Smooth muscle cell (in vitro differentiated cells): Measurements from ENCODE around the gene KLK11. TPM values are rescaled to one million over a fixed set of nuclear protein-coding genes. Genes with fewer than 3 reads are reported as not detected.

Experiments used
- DNase-seq: peaks from one replicate; lab custom pipeline; 2025; ENCODE audit not compliant: unreplicated experiment; lab: John Stamatoyannopoulos, UW
- H2AFZ ChIP-seq: fragments of 200-600 bp; sonication (generic); 2 replicates; pipeline ENCODE4 v1.6.0; 2016; ENCODE audit warnings: antibody characterized with exemption, low read depth, mild to moderate bottlenecking
- H3F3A ChIP-seq: fragments of 200-600 bp; sonication (generic); 2 replicates; pipeline ENCODE4 v1.6.0; 2017; ENCODE audit warnings: antibody characterized with exemption, low read depth
- H3K27ac ChIP-seq: fragments of 200-600 bp; sonication (generic); 2 replicates; pipeline ENCODE4 v1.5.1; 2016; ENCODE audit warnings: low read depth, mild to moderate bottlenecking
- H3K27me3 ChIP-seq: fragments of 200-600 bp; sonication (generic); 2 replicates; pipeline ENCODE4 v1.6.1; 2016; ENCODE audit warnings: low read depth, mild to moderate bottlenecking
- H3K36me3 ChIP-seq: fragments of 200-600 bp; sonication (generic); 2 replicates; pipeline ENCODE4 v1.5.1; 2016; ENCODE audit warnings: low read depth
- H3K4me1 ChIP-seq: fragments of 200-600 bp; sonication (generic); 2 replicates; pipeline ENCODE4 v1.5.1; 2016; ENCODE audit warnings: low read depth
- H3K4me2 ChIP-seq: fragments of 200-600 bp; sonication (generic); 2 replicates; pipeline ENCODE4 v1.6.0; 2016; ENCODE audit warnings: mild to moderate bottlenecking
- H3K4me3 ChIP-seq: fragments of 200-600 bp; sonication (generic); 2 replicates; pipeline ENCODE4 v1.5.1; 2016; ENCODE audit warnings: mild to moderate bottlenecking
- H3K79me2 ChIP-seq: fragments of 200-600 bp; sonication (generic); 2 replicates; pipeline ENCODE4 v1.6.0; 2016; ENCODE audit warnings: low read depth, mild to moderate bottlenecking
- H3K9ac ChIP-seq: fragments of 200-600 bp; sonication (generic); 2 replicates; pipeline ENCODE4 v1.6.0; 2016; ENCODE audit warnings: low read depth
- H3K9me3 ChIP-seq: fragments of 200-600 bp; sonication (generic); replicated peaks from 2 replicates; pipeline ENCODE4 v1.5.1; 2016; ENCODE audit warnings: low read depth
- H4K20me1 ChIP-seq: fragments of 200-600 bp; sonication (generic); 2 replicates; pipeline ENCODE4 v1.6.0; 2016; ENCODE audit warnings: low read depth
- WGBS: methylation state at CpG from one replicate; pipeline ENCODE4 v1.1.7; 2016; ENCODE audit warnings: low lambda C conversion rate; 5-methylcytosine and 5-hydroxymethylcytosine counted together
- polyA plus RNA-seq: library from polyadenylated mRNA; unstranded; fragments of >200 nt; fragmentation: Nextera tagmentation; extraction: Ambion mirVana; gene quantifications from 2 replicates; pipeline ENCODE4 v1.2.1, GENCODE V29; 2016
- total RNA-seq: library from RNA; depleted of rRNA; stranded (reverse); fragments of >200 nt; gene quantifications from 2 replicates; pipeline ENCODE4 v1.2.3, GENCODE V29; 2014
- TF ChIP-seq, protein P1 (sequence below): fragments of 200-600 bp; sonication (generic); IDR thresholded peaks from 2 replicates; pipeline ENCODE4 v1.5.1; 2017; ENCODE audit warnings: borderline replicate concordance, mild to moderate bottlenecking, antibody characterized with exemption; ENCODE audit not compliant: insufficient read depth, poor library complexity, severe bottlenecking

Gene KLK11
- total and polyA plus RNA-seq, 2 experiments from 2014 or later, result 0.97 to 2.1 TPM

- no peak overlapping the region for H3K4me3 ChIP-seq
- H3K4me1 ChIP-seq, result no peaks in the 10 kb centered on the region
- H3K27me3 ChIP-seq, result no peaks in the 10 kb centered on the region
- no peak overlapping the region for H3K27ac ChIP-seq
- no peaks in the 10 kb centered on the region for H3K79me2 ChIP-seq
- DNase-seq, result no peak
- H3K9me3 ChIP-seq, result no peaks in the 10 kb centered on the region
- TF ChIP-seq, protein P1, sequence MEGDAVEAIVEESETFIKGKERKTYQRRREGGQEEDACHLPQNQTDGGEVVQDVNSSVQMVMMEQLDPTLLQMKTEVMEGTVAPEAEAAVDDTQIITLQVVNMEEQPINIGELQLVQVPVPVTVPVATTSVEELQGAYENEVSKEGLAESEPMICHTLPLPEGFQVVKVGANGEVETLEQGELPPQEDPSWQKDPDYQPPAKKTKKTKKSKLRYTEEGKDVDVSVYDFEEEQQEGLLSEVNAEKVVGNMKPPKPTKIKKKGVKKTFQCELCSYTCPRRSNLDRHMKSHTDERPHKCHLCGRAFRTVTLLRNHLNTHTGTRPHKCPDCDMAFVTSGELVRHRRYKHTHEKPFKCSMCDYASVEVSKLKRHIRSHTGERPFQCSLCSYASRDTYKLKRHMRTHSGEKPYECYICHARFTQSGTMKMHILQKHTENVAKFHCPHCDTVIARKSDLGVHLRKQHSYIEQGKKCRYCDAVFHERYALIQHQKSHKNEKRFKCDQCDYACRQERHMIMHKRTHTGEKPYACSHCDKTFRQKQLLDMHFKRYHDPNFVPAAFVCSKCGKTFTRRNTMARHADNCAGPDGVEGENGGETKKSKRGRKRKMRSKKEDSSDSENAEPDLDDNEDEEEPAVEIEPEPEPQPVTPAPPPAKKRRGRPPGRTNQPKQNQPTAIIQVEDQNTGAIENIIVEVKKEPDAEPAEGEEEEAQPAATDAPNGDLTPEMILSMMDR, result no peak
- no peak overlapping the region for H3K4me2 ChIP-seq
- no peaks in the 10 kb centered on the region for H4K20me1 ChIP-seq
- H3K36me3 ChIP-seq, result no peaks in the 10 kb centered on the region
- no peaks in the 10 kb centered on the region for H3F3A ChIP-seq
- H3K9ac ChIP-seq, result no peak overlapping the region
- WGBS, result 87% methylated on average over 7 of the region's 7 CpGs
- H2AFZ ChIP-seq, result no peak overlapping the region
Measured at GRCh38 chr19:51059715-51060114, 33.3 kb upstream of the KLK11 start.

DNA sequence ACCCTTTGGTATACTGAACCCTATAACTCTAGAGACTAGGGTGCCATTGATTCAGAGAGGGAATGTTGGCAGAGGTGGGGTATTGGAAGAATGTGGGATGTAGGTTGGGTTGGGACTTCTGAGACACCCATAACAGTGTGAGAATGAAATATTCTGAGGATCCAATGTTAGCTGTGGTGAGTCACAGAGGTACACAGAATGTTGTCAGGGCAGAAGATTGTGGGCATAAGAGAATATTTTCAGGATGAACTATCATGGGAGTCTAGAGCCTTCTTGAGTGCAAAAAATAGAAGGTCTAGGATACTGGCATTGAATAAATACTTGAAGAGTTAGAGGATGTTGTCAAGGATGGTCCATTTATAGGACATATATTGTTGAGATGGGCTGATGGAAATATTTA is 29.4 kb upstream of the KLK11 start:
- Histone ChIP-seq H3F3A (no peaks in the 10 kb centered on the region), H3K4me3 (no peak overlapping the region), H3K9me3 (no peaks in the 10 kb centered on the region), H3K27ac (no peak overlapping the region), H3K79me2 (no peaks in the 10 kb centered on the region), H3K9ac (no peak overlapping the region), H3K4me1 (no peaks in the 10 kb centered on the region), H2AFZ (no peak overlapping the region), H3K27me3 (no peaks in the 10 kb centered on the region), H3K36me3 (no peaks in the 10 kb centered on the region), H3K4me2 (no peak overlapping the region), H4K20me1 (no peaks in the 10 kb centered on the region)
- DNase-seq, result no peak
- TF ChIP-seq, protein P1, result no peak

DNA sequence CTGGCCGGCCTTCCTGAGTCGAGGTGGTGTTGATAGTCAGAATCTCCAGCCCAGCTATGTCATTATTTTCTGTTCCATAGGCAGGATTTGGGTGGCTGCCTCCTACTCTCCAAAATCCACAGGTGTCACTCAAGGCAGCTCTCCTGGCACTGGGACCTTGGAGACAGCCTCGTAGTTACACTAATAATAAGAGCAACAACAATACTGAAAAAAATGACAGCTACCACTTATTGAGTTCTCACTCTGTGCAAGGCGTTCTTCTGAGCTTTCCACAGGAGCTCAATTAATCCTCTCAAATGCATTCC is 20.6 kb upstream of the KLK11 start:
- Histone ChIP-seq H2AFZ (no peak overlapping the region), H3K4me1 (no peaks in the 10 kb centered on the region), H3K79me2 (no peaks in the 10 kb centered on the region), H3F3A (no peaks in the 10 kb centered on the region), H3K9ac (no peak overlapping the region), H3K36me3 (no peaks in the 10 kb centered on the region), H3K27ac (no peak overlapping the region), H3K27me3 (no peaks in the 10 kb centered on the region), H3K4me2 (no peak overlapping the region), H4K20me1 (no peaks in the 10 kb centered on the region), H3K4me3 (no peak overlapping the region), H3K9me3 (no peaks in the 10 kb centered on the region)
- DNase-seq, result no peak
- TF ChIP-seq, protein P1, result no peak
- WGBS, result 33% methylated on average over 4 of the region's 4 CpGs

DNA sequence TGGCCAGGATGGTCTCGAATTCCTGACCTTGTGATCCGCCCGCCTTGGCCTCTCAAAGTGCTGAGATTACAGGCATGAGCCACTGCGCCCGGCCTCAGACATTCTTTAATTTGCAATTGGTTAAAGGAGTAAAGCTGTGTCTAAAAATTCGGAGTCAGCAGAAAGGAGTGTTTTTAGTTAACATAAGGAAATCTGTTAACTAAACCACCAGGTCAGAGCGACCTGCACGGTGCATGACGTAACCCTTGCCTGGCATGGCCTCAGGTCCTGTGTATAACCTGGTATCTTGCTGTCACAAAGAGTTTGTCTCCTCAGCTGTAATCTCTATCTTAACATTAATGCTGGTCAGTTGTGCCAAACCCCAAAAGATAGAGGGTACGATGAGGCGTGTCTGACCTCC is 17.9 kb upstream of the KLK11 start:
- no peaks in the 10 kb centered on the region for H3K4me1 ChIP-seq
- H3K9ac ChIP-seq, result no peak overlapping the region
- H3K9me3 ChIP-seq, result no peaks in the 10 kb centered on the region
- no peak overlapping the region for H2AFZ ChIP-seq
- TF ChIP-seq, protein P1, result no peak
- DNase-seq, result no peak
- no peak overlapping the region for H3K27ac ChIP-seq
- H3K4me3 ChIP-seq, result no peak overlapping the region
- H4K20me1 ChIP-seq, result no peaks in the 10 kb centered on the region
- no peaks in the 10 kb centered on the region for H3F3A ChIP-seq
- H3K79me2 ChIP-seq, result no peaks in the 10 kb centered on the region
- H3K36me3 ChIP-seq, result no peaks in the 10 kb centered on the region
- no peak overlapping the region for H3K4me2 ChIP-seq
- H3K27me3 ChIP-seq, result no peaks in the 10 kb centered on the region
- 87% methylated on average over 11 of the region's 11 CpGs for WGBS
